Stimulated activated naive CD4-positive, alpha-beta T cell treated with Interleukin-2 at 50 U/mL for 16 hours (primary cell): ENCODE results near the gene ZNF544.
"Not testable (repeated sequence)": the region's sequence is repeated elsewhere in the genome, so short reads cannot be mapped to it uniquely, and the experiment has no call there.

Experiments used
- DNase-seq: peaks from one replicate; lab custom pipeline; 2025; lab: John Stamatoyannopoulos, UW

ZNF544 gene

GRCh38 chr19:58252102-58252685, 23.5 kb downstream of the ZNF544 start:
- no peak for DNase-seq

GRCh38 chr19:58258259-58258658, 29.5 kb downstream of the ZNF544 start:
- not testable (repeated sequence) for DNase-seq

GRCh38 chr19:58261600-58261967, 32.9 kb downstream of the ZNF544 start:
- no peak for DNase-seq

- no peak for DNase-seq
Observed at GRCh38 chr19:58261968-58262921, 33.5 kb downstream of the ZNF544 start.

GRCh38 chr19:58262922-58263296, 34.2 kb downstream of the ZNF544 start:
- no peak for DNase-seq

GRCh38 chr19:58265100-58265499, 36.4 kb downstream of the ZNF544 start:
- DNase-seq: no peak

- DNase-seq: no peak
Observed at GRCh38 chr19:58268344-58268743, 39.6 kb downstream of the ZNF544 start.

- DNase-seq: no peak
Observed at GRCh38 chr19:58274771-58275201, 46.1 kb downstream of the ZNF544 start.

- no peak for DNase-seq
Observed at GRCh38 chr19:58275564-58275963, 46.9 kb downstream of the ZNF544 start.

- DNase-seq: no peak
Observed at GRCh38 chr19:58277197-58277596, 48.5 kb downstream of the ZNF544 start.

- DNase-seq: no peak
Observed at GRCh38 chr19:58277748-58278540, 49.2 kb downstream of the ZNF544 start.

GRCh38 chr19:58278541-58279041, 49.9 kb downstream of the ZNF544 start, which contains the start of gene ZNF8:
ZNF8 (plus strand) TSS chr19:58278955; CDS start chr19:58279082, 127 bp downstream.
- peak; percentile 99 for DNase-seq

GRCh38 chr19:58279042-58279924, 50.6 kb downstream of the ZNF544 start:
- peak; percentile 30 for DNase-seq

- no peak for DNase-seq
Observed at GRCh38 chr19:58279925-58280316, 51.2 kb downstream of the ZNF544 start.

- no peak for DNase-seq
Observed at GRCh38 chr19:58284199-58284598, 55.5 kb downstream of the ZNF544 start.

- DNase-seq: no peak
Observed at GRCh38 chr19:58291943-58292342, 63.2 kb downstream of the ZNF544 start.

- DNase-seq: no peak
Observed at GRCh38 chr19:58294743-58295374, 66.1 kb downstream of the ZNF544 start.

GRCh38 chr19:58296104-58296503, 67.4 kb downstream of the ZNF544 start:
- no peak for DNase-seq

- no peak for DNase-seq
Observed at GRCh38 chr19:58300620-58301019, 71.9 kb downstream of the ZNF544 start.

GRCh38 chr19:58304255-58304654, 75.5 kb downstream of the ZNF544 start:
- DNase-seq: no peak

GRCh38 chr19:58304748-58305064, 76.0 kb downstream of the ZNF544 start:
- DNase-seq: no peak
